Astrocyte of the cerebellum (primary cell): ENCODE measurements around the gene HOXA5.

Source experiments
- DNase-seq: peaks from one replicate; pipeline ENCODE4 v3.0.0-alpha.2; 2011; ENCODE audit warnings: low read depth
- H3K4me3 ChIP-seq: 2 replicates; pipeline ENCODE4 v1.5.1; 2011; ENCODE audit warnings: mild to moderate bottlenecking, low read depth, low read length, moderate library complexity
- in situ Hi-C: cut with HindIII; loops from 2 replicates; pipeline ENCODE4 v1.10.0; 2017; ENCODE audit warnings: low sequenced_read_pairs
- TF ChIP-seq, protein P1 (sequence below): IDR thresholded peaks from 2 replicates; pipeline ENCODE4 v1.5.1; 2012; ENCODE audit warnings: low read length, low read depth, moderate library complexity, mild to moderate bottlenecking; ENCODE audit errors: missing control alignments

The HOXA5 gene

DNA sequence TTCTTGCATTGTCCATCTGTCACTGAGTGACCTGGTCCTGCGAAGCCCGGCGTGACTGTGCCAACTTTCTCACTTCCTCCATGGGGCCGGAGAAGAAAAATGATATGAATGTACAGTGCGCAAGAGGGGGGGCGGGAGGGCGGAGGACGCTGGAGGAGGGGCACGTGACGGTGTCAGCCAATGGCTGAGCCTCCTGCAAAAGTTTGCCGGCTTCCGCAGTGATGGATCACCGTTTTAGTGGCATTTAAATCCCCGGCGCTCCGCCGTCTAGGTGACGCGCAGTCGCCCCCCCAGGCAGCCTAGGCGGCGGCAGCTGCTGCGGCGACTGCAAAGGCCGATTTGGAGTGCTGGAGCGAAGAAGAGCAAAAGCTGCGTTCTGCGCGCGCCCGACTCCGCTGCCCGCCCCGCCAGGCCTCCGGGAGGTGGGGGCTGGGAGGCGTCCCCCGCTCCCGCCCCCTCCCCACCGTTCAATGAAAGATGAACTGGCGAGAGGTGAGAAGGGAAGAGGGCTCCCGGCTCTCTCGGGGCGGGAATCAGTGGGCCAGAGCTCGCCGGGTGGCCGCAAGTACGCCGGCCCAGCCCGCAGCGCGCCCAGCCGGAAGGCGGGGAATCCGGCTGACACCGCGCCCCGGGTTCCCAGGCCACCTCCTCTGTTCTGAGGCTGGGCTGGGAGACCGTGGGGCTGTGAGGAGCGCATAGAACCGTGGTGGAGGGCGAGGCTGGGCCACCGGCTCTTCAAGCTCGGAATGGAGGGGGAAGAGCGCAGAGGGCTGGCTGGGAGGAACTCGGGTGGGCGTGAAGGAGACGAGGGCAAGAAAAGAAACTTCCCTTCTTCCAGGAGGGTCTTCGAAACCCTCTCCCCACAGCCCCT lies 47.3 kb downstream of the HOXA5 start, which contains the start of gene HOXA1:
Gene HOXA1, minus strand, starts transcription at position 104 of the 871 bp plus-strand sequence. Its CDS starts 88 bp downstream, at position 16.
- DNase-seq: peak; percentile 79
- TF ChIP-seq, protein P1, sequence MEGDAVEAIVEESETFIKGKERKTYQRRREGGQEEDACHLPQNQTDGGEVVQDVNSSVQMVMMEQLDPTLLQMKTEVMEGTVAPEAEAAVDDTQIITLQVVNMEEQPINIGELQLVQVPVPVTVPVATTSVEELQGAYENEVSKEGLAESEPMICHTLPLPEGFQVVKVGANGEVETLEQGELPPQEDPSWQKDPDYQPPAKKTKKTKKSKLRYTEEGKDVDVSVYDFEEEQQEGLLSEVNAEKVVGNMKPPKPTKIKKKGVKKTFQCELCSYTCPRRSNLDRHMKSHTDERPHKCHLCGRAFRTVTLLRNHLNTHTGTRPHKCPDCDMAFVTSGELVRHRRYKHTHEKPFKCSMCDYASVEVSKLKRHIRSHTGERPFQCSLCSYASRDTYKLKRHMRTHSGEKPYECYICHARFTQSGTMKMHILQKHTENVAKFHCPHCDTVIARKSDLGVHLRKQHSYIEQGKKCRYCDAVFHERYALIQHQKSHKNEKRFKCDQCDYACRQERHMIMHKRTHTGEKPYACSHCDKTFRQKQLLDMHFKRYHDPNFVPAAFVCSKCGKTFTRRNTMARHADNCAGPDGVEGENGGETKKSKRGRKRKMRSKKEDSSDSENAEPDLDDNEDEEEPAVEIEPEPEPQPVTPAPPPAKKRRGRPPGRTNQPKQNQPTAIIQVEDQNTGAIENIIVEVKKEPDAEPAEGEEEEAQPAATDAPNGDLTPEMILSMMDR: no peak
- in situ Hi-C loops: no loop called here
- H3K4me3 ChIP-seq: peak within 1 kb of the TSS; percentile 91

DNA sequence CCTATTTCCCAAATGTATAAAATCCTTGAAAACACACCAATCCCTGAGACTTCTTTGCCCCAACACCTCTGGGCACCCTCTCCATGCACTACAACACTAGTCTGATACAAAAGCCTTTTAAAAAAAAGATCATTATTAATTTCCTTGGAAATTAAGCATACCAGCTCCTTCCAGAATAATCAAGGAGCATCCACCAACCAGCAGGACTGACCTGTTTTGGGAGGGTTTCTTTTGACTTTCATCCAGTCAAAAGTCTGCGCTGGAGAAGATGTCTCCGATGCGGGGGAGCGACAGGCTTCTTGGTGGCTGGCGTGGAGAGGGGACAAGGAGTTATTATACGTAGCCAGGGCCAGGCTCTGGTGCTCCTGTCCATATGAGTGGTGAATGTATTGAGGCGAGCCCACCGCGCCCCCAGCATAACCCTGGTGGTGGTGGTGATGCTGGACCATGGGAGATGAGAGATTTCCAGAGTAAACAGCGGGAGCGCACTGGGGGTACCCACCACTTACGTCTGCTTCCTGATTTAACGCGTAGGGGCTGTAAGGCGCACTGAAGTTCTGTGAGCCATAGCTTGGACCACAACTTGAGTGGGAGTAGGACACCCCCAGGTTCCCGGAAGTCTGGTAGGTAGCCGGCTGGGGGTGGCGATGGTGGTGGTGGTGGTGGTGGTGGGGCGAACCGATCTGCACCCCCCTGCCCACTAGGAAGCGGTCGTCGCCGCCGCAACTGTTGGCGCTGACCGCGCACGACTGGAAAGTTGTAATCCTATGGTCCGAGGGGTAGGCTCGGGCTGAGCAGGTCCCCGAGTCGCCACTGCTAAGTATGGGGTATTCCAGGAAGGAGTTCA lies 48.2 kb downstream of the HOXA5 start:
- in situ Hi-C loops: no loop called here
- DNase-seq: no peak
- TF ChIP-seq, protein P1: no peak
- peak overlapping the region; percentile 91 for H3K4me3 ChIP-seq

DNA sequence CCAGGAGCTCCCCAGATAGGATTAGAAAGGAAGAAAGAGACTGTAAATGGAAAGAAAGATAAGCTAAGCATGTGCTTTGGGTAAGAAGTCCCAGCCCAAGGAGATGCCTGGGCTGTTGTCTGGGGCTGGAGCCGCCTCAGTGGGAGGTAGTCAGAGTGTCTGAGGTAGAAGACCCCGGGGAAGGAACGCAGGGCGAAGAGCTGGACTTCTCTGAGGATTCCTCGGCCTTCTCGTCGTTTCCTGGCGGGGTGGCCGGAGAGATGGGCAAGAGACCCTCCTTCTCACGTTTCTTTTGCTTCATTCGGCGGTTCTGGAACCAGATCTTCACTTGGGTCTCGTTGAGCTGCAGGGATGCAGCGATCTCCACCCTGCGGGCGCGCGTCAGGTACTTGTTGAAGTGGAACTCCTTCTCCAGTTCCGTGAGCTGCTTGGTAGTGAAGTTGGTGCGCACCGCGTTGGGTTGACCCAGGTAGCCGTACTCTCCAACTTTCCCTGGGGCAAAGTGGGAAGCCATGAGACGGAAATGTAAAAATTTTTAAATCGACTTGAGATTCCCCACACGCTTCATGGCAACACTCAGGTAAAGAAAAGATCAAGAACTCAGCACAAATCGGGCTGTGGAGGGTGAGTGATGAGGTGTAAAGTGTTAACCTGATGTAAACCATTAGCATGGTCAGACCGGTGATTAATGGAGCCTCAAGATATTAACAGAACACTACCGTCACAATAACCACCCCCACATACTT lies 49.0 kb downstream of the HOXA5 start:
- in situ Hi-C loops: no loop called here
- TF ChIP-seq, protein P1: no peak
- no peak overlapping the region for H3K4me3 ChIP-seq
- DNase-seq: no peak

DNA sequence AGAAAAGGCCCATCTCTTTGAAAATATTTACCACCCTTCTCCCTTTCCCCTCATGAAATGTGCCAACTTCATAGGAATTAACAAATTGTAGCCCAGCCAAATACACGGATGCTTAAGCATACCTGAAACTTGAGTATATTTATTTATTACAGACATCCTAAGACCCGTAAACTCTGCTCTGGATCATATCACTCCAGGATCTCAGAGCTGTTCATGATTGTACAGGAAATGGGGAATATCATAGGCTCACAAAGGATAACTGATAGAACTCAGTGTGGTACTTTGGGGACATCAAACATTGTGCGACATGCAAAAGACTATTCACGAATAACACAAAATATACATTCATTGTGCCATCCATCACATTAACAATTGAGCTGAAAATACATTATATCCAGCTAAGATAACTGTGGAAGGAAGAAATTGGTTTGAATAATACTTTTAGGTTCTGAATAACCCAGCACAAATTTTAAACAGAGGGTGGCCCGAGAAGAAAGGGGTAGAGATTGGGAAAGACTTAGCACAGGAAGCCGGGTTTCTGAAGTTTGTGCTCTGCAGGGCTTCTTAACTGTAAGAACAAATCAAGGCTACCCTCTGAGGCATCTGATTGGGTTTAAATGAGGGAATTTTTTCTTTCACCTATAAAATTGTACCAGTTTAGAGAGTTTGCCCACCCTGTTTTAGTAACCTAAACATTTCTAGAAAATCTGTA lies 50.1 kb downstream of the HOXA5 start:
- in situ Hi-C loops: no loop called here
- no peak for DNase-seq
- TF ChIP-seq, protein P1: no peak
- no peak overlapping the region for H3K4me3 ChIP-seq

DNA sequence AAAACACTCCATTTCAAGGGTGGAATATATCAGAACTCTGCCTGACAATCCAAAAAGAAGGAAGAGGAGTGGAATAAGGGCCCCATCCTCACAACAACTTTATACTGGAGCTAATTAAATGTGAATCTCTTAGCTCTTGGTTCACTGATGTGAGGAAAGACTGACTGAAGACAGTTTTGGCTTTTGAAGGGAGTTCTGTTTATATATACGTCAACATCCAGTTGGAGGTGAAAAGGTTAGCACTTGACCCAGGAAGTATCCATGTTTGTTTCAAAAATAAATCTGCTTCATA lies 50.7 kb downstream of the HOXA5 start:
- no peak for DNase-seq
- TF ChIP-seq, protein P1: no peak
- no peak overlapping the region for H3K4me3 ChIP-seq
- in situ Hi-C loops: no loop called here
